ENCODE data around the gene GBE1.

GRCh38 chr3:81716870-81717509, 44.5 kb downstream of the GBE1 start:
- TF ChIP-seq YY1 (IDR thresholded peaks at IDR 0.05; ENCODE audit: low read depth): no peak
- TF ChIP-seq, protein P1, sequence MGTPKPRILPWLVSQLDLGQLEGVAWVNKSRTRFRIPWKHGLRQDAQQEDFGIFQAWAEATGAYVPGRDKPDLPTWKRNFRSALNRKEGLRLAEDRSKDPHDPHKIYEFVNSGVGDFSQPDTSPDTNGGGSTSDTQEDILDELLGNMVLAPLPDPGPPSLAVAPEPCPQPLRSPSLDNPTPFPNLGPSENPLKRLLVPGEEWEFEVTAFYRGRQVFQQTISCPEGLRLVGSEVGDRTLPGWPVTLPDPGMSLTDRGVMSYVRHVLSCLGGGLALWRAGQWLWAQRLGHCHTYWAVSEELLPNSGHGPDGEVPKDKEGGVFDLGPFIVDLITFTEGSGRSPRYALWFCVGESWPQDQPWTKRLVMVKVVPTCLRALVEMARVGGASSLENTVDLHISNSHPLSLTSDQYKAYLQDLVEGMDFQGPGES (IDR thresholded peaks at IDR 0.05; ENCODE audit: low read depth, low read length): no peak
- no peak for TF ChIP-seq REST (IDR thresholded peaks at IDR 0.05; ENCODE audit: low read depth, low read length)
- TF ChIP-seq CTCF (IDR thresholded peaks at IDR 0.05): no peak
- no peak for TF ChIP-seq EP300 (IDR thresholded peaks at IDR 0.05; ENCODE audit: borderline replicate concordance in 1 of 2, low read depth in 1 of 2, low read length in 1 of 2)
- no peak for TF ChIP-seq GATA2 (CRISPR knock-in tag; IDR thresholded peaks at IDR 0.05)
- TF ChIP-seq, protein P2, sequence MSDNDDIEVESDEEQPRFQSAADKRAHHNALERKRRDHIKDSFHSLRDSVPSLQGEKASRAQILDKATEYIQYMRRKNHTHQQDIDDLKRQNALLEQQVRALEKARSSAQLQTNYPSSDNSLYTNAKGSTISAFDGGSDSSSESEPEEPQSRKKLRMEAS (IDR thresholded peaks at IDR 0.05; ENCODE audit: low read depth): no peak
